Neural crest cell (in vitro differentiated cells): ENCODE data around the gene MMADHC. TPM values are rescaled to one million over a fixed set of nuclear protein-coding genes. Genes with fewer than 3 reads are reported as not detected.
A peak's percentile ranks its signal among the peaks of the same experiment; 100 is the strongest.

Source experiments
- DNase-seq: peaks from one replicate; pipeline ENCODE4 v3.0.0; 2021; ENCODE audit warnings: low read depth, mixed read lengths, low spot score
- H3K27ac Mint-ChIP-seq: one replicate; pipeline ENCODE4 v1.8.0; 2021; ENCODE audit warnings: mild to moderate bottlenecking, mixed read lengths; ENCODE audit not compliant: unreplicated experiment
- H3K27me3 Mint-ChIP-seq: 2 replicates; pipeline ENCODE4 v1.8.0; 2021; ENCODE audit warnings: low read depth, mild to moderate bottlenecking, mixed read lengths
- H3K36me3 Mint-ChIP-seq: 2 replicates; pipeline ENCODE4 v1.8.0; 2021; ENCODE audit warnings: low read depth, mild to moderate bottlenecking, mixed read lengths
- H3K4me1 Mint-ChIP-seq: 2 replicates; pipeline ENCODE4 v1.8.0; 2021; ENCODE audit warnings: mixed read lengths
- H3K4me3 Mint-ChIP-seq: one replicate; pipeline ENCODE4 v1.8.0; 2021; ENCODE audit warnings: mild to moderate bottlenecking, mixed read lengths
- H3K9me3 Mint-ChIP-seq: 2 replicates; pipeline ENCODE4 v1.8.0; 2021; ENCODE audit warnings: mixed read lengths
- CTCF ChIP-seq: fragments of 200-600 bp; sonication (generic); conservative IDR thresholded peaks from 2 replicates; pipeline ENCODE4 v1.5.0; 2021; ENCODE audit warnings: antibody characterized with exemption, mild to moderate bottlenecking
- total RNA-seq: library from RNA; stranded (reverse); gene quantifications from 2 replicates; pipeline ENCODE4 v1.2.1, GENCODE V29; 2021

The MMADHC gene
- total RNA-seq, 1 donor from 2014 or later: 83.9 TPM

- no peak overlapping the region for H3K4me3 Mint-ChIP-seq
Measured at GRCh38 chr2:149594411-149594810, 6.8 kb upstream of the MMADHC start.

GRCh38 chr2:149587950-149588487 is 444 bp upstream of the MMADHC start:
- no peak for TF ChIP-seq CTCF
- Mint-ChIP-seq H3K9me3 (no peaks in the 10 kb centered on the region), H3K27ac (peak overlapping the region; percentile 93), H3K4me1 (peaks cover 38% of the 10 kb centered on the region), H3K36me3 (peaks cover 6% of the 10 kb centered on the region), H3K27me3 (no peaks in the 10 kb centered on the region), H3K4me3 (peak overlapping the region; percentile 94)
- DNase-seq: no peak

More at GRCh38 chr2:149594411-149594810, 6.8 kb upstream of the MMADHC start:
- peaks cover 3% of the 10 kb centered on the region for H3K36me3 Mint-ChIP-seq
- no peak overlapping the region for H3K27ac Mint-ChIP-seq
- no peak for TF ChIP-seq CTCF
- H3K4me1 Mint-ChIP-seq: peaks cover 23% of the 10 kb centered on the region
- H3K27me3 Mint-ChIP-seq: no peaks in the 10 kb centered on the region
- H3K9me3 Mint-ChIP-seq: no peaks in the 10 kb centered on the region
- DNase-seq: no peak

GRCh38 chr2:149586898-149587219 is 716 bp downstream of the MMADHC start:
- H3K36me3 Mint-ChIP-seq: peaks cover 4% of the 10 kb centered on the region
- no peaks in the 10 kb centered on the region for H3K9me3 Mint-ChIP-seq
- DNase-seq: no peak
- no peaks in the 10 kb centered on the region for H3K27me3 Mint-ChIP-seq
- H3K4me1 Mint-ChIP-seq: peaks cover 34% of the 10 kb centered on the region
- H3K4me3 Mint-ChIP-seq: peak overlapping the region; percentile 94
- peak overlapping the region; percentile 93 for H3K27ac Mint-ChIP-seq
- TF ChIP-seq CTCF: no peak

GRCh38 chr2:149586063-149586462 is 1.5 kb downstream of the MMADHC start:
- no peak for TF ChIP-seq CTCF
- Mint-ChIP-seq H3K4me1 (peaks cover 34% of the 10 kb centered on the region), H3K4me3 (peak overlapping the region; percentile 94), H3K9me3 (no peaks in the 10 kb centered on the region), H3K27me3 (no peaks in the 10 kb centered on the region), H3K27ac (peak overlapping the region; percentile 21), H3K36me3 (peaks cover 5% of the 10 kb centered on the region)
- DNase-seq: no peak

- H3K27me3 Mint-ChIP-seq: no peaks in the 10 kb centered on the region
- H3K4me3 Mint-ChIP-seq: peak overlapping the region; percentile 94
- H3K27ac Mint-ChIP-seq: no peak overlapping the region
- H3K36me3 Mint-ChIP-seq: peaks cover 8% of the 10 kb centered on the region
- peaks cover 39% of the 10 kb centered on the region for H3K4me1 Mint-ChIP-seq
- DNase-seq: no peak
- no peaks in the 10 kb centered on the region for H3K9me3 Mint-ChIP-seq
- TF ChIP-seq CTCF: no peak
Measured at GRCh38 chr2:149585166-149585885, 2.2 kb downstream of the MMADHC start.
